Colonic mucosa (tissue), 4 donors: ENCODE measurements around the gene LAYN. TPM values are rescaled to one million over a fixed set of nuclear protein-coding genes. Genes with fewer than 3 reads are reported as not detected.

Source experiments
- DNase-seq: peaks from one replicate; pipeline ENCODE4 v3.0.0-alpha.2; 2020
- H3K27ac ChIP-seq: fragments of 200-600 bp; one replicate; pipeline ENCODE4 v1.8.0; 2021
- H3K27me3 ChIP-seq: fragments of 200-600 bp; one replicate; pipeline ENCODE4 v1.8.0; 2021
- H3K36me3 ChIP-seq: fragments of 200-600 bp; one replicate; pipeline ENCODE4 v1.8.0; 2021
- H3K4me1 ChIP-seq: fragments of 200-600 bp; one replicate; pipeline ENCODE4 v1.8.0; 2021; ENCODE audit warnings: mild to moderate bottlenecking
- H3K4me3 ChIP-seq: fragments of 200-600 bp; one replicate; pipeline ENCODE4 v1.8.0; 2021
- H3K9ac ChIP-seq, 2 donors: one replicate each; pipeline ENCODE4 v1.7.0; 2013; ENCODE audit warnings: control low read depth in 2 of 2, low read depth in 2 of 2, low read length in 2 of 2
- H3K9me3 ChIP-seq: fragments of 200-600 bp; one replicate; pipeline ENCODE4 v1.8.0; 2021
- intact Hi-C: fragments of 100-400 bp; cut with DNase I; formaldehyde crosslinking; loops from one replicate; pipeline ENCODE4 v1.14.1; 2022
- total RNA-seq, 2 donors: library from RNA; stranded (reverse); fragmentation: NEBNext Ultra II Directional in 1 of 2; extraction: Animal tissue kit (Norgen Biotek cat#: 25700) in 1 of 2; gene quantifications; one replicate each; pipeline ENCODE4 v1.2.1, GENCODE V29; 2021
- TF ChIP-seq, protein P1 (sequence below): fragments of 200-600 bp; IDR thresholded peaks from one replicate; pipeline ENCODE4 v1.8.0; 2022; ENCODE audit warnings: antibody characterized with exemption, mild to moderate bottlenecking
- donor health status: healthy.
- donor health status: DM: no; HTN: no; CAD: no.
- donor health status: DM: no; HTN: no; CAD: no.

The LAYN gene
- total RNA-seq, 2 donors from 2014 or later, result 0.99 to 9.0 TPM

DNA sequence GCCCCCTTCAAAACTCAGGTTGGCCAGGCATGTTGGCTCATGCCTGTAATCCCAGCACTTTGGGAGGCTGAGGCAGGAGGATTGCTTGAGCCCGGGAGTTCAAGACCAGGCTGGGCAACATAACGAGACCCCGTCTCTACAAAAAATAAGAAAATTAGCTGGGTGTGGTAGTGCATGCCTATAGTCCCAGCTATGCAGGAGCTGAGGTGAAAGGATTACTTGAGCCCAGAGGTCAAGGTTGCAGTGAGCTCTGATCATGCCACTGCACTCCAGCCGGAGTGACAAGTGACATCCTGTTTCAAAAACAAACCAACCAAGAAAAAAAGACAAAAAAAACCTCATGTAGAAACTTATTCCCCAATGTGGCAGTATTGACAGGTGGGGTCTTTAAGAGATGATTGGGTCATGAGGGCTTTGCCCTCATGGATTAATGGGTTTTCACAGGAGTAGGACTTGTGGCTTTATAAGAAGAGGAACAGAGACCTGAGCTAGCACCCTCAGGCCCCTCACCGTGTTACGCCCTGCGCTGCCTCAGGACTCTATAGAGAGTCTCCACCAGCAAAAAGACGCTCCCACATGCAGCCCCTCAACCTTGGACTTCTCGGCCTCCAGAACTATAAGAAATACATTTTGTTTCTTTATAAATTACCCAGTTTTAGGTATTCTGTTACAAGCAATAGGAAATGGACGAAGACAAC lies 22.3 kb downstream of the LAYN start:
- TF ChIP-seq, protein P1, sequence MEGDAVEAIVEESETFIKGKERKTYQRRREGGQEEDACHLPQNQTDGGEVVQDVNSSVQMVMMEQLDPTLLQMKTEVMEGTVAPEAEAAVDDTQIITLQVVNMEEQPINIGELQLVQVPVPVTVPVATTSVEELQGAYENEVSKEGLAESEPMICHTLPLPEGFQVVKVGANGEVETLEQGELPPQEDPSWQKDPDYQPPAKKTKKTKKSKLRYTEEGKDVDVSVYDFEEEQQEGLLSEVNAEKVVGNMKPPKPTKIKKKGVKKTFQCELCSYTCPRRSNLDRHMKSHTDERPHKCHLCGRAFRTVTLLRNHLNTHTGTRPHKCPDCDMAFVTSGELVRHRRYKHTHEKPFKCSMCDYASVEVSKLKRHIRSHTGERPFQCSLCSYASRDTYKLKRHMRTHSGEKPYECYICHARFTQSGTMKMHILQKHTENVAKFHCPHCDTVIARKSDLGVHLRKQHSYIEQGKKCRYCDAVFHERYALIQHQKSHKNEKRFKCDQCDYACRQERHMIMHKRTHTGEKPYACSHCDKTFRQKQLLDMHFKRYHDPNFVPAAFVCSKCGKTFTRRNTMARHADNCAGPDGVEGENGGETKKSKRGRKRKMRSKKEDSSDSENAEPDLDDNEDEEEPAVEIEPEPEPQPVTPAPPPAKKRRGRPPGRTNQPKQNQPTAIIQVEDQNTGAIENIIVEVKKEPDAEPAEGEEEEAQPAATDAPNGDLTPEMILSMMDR, result no peak
- H3K9me3 ChIP-seq, result no peaks in the 10 kb centered on the region
- H3K27ac ChIP-seq, result no peak overlapping the region
- H3K4me3 ChIP-seq, result no peak overlapping the region
- DNase-seq, result no peak
- no peaks in the 10 kb centered on the region for H3K27me3 ChIP-seq
- H3K4me1 ChIP-seq, result no peaks in the 10 kb centered on the region
- intact Hi-C loops, result no loop called here
- H3K36me3 ChIP-seq, result no peaks in the 10 kb centered on the region
- no peak overlapping the region for H3K9ac ChIP-seq

GRCh38 chr11:111565114-111565720 lies 24.7 kb downstream of the LAYN start:
- no peaks in the 10 kb centered on the region for H3K36me3 ChIP-seq
- H3K4me3 ChIP-seq, result no peak overlapping the region
- TF ChIP-seq, protein P1, result peak; percentile 96
- no peaks in the 10 kb centered on the region for H3K4me1 ChIP-seq
- H3K27me3 ChIP-seq, result no peaks in the 10 kb centered on the region
- DNase-seq, result peak; percentile 73
- intact Hi-C loops, result loop anchor here (5.0 kb wide), 1 partner anchor 277 kb away; no protein-coding TSS in a partner anchor
- no peak overlapping the region for H3K9ac ChIP-seq
- no peaks in the 10 kb centered on the region for H3K9me3 ChIP-seq
- no peak overlapping the region for H3K27ac ChIP-seq

- Histone ChIP-seq H3K27me3 (no peaks in the 10 kb centered on the region), H3K9ac (no peak overlapping the region), H3K27ac (no peak overlapping the region), H3K9me3 (no peaks in the 10 kb centered on the region), H3K36me3 (no peaks in the 10 kb centered on the region), H3K4me1 (no peaks in the 10 kb centered on the region), H3K4me3 (no peak overlapping the region)
- TF ChIP-seq, protein P1, result no peak
- DNase-seq, result no peak
- intact Hi-C loops, result loop anchor here (5.0 kb wide), 1 partner anchor 276 kb away; no protein-coding TSS in a partner anchor
Measured at GRCh38 chr11:111566324-111566723, 25.8 kb downstream of the LAYN start.

- DNase-seq, result no peak
- TF ChIP-seq, protein P1, result no peak
- no peak overlapping the region for H3K9ac ChIP-seq
- H3K36me3 ChIP-seq, result no peaks in the 10 kb centered on the region
- H3K27ac ChIP-seq, result no peak overlapping the region
- intact Hi-C loops, result loop anchor here (5.0 kb wide), 1 partner anchor 273 kb away; no protein-coding TSS in a partner anchor
- H3K27me3 ChIP-seq, result no peaks in the 10 kb centered on the region
- H3K4me3 ChIP-seq, result no peak overlapping the region
- no peaks in the 10 kb centered on the region for H3K4me1 ChIP-seq
- no peaks in the 10 kb centered on the region for H3K9me3 ChIP-seq
Measured at GRCh38 chr11:111569476-111569875, 29.0 kb downstream of the LAYN start.

GRCh38 chr11:111570796-111571195 lies 30.3 kb downstream of the LAYN start:
- TF ChIP-seq, protein P1, result no peak
- H3K36me3 ChIP-seq, result no peaks in the 10 kb centered on the region
- DNase-seq, result no peak
- H3K27ac ChIP-seq, result no peak overlapping the region
- no peak overlapping the region for H3K9ac ChIP-seq
- H3K9me3 ChIP-seq, result no peaks in the 10 kb centered on the region
- intact Hi-C loops, result no loop called here
- no peak overlapping the region for H3K4me3 ChIP-seq
- H3K4me1 ChIP-seq, result no peaks in the 10 kb centered on the region
- H3K27me3 ChIP-seq, result no peaks in the 10 kb centered on the region
